Prostate gland (tissue), 2 donors: ENCODE data around the gene ADAMTS2.

Experiments used
- CTCF ChIP-seq, 4 experiments: fragments of 200-600 bp in 2 of 4; fragments of 450-650 bp in 2 of 4; sonication (generic) in 2 of 4; IDR thresholded peaks; 1 replicate in 3 of 4; 2 replicates in 1 of 4; pipeline ENCODE4 v1.5.1; 2016 to 2019; ENCODE audit warnings: antibody characterized with exemption in 4 of 4, mild to moderate bottlenecking in 2 of 4, moderate library complexity in 2 of 4
- POLR2A ChIP-seq: fragments of 450-650 bp; IDR thresholded peaks from one replicate; pipeline ENCODE4 v1.6.1; 2016; ENCODE audit warnings: antibody characterized with exemption, mild to moderate bottlenecking

DNA sequence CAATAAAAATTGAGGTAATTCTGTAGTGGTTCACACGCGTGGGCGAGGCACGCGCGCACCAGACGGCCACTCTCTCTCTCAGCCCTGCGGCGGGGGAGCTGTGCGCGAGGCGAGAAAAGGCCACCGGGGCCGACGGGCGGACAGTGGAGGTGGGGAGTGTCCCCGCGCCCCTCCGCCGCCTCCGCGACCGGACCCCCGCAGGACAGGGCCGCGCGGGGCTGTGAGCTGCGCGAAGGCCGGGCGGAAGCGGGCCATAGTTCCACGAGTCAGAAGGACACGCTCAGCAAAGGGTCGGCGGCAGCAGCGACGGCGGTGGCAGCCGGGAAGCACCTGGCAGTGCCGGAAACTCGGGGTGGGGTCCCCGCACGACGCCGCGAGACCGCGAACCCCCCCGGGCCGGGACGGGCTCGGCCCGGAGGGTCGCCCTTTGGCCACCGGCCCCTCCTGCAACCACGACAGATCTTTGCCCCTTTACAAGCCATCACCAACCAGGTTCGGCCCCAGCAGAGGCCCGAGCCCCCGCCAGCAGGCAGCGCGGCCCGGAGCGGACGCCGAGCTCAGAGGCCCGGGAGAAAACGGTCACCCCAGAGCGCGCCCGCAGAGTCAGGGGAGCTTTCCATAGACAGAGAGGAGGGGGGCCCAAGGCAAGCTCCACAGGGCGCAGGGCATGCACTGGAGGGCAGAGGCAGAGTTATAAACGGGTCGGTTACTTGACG lies 224.2 kb downstream of the ADAMTS2 start:
- no peak for TF ChIP-seq POLR2A
- TF ChIP-seq CTCF (IDR thresholded peaks at IDR 0.05), result no peak
